Vagina (tissue), 2 donors: ENCODE results near the gene COL7A1. TPM values are rescaled to one million over a fixed set of nuclear protein-coding genes. Genes with fewer than 3 reads are reported as not detected.
A peak's percentile ranks its signal among the peaks of the same experiment; 100 is the strongest.

Experiments used
- DNase-seq, 2 donors: peaks; one replicate each; pipeline ENCODE4 v3.0.0-alpha.2; 2017; ENCODE audit errors: extremely low spot score in 2 of 2
- H3K27ac ChIP-seq: fragments of 200-600 bp; sonication (generic); one replicate; pipeline ENCODE4 v1.5.1; 2019
- H3K27me3 ChIP-seq: fragments of 200-600 bp; sonication (generic); one replicate; pipeline ENCODE4 v1.5.1; 2019
- H3K36me3 ChIP-seq, 2 donors: fragments of 200-600 bp; sonication (generic); one replicate each; pipeline ENCODE4 v1.5.1; 2017 to 2019
- H3K4me1 ChIP-seq: fragments of 200-600 bp; sonication (generic); one replicate; pipeline ENCODE4 v1.5.1; 2019
- H3K4me3 ChIP-seq, 2 donors: fragments of 200-600 bp; sonication (generic); 1 replicate in 1 of 2; 2 replicates in 1 of 2; pipeline ENCODE4 v1.5.1; 2016 to 2019
- H3K9me3 ChIP-seq: fragments of 200-600 bp; sonication (generic); one replicate; pipeline ENCODE4 v1.5.1; 2019
- POLR2A ChIP-seq, 2 donors: fragments of 450-650 bp; IDR thresholded peaks; one replicate each; pipeline ENCODE4 v1.6.1; 2017; ENCODE audit warnings: antibody characterized with exemption in 2 of 2, mild to moderate bottlenecking in 2 of 2, moderate library complexity in 2 of 2
- POLR2AphosphoS5 ChIP-seq, 2 donors: sonication (generic); formaldehyde crosslinking; IDR thresholded peaks; one replicate each; pipeline ENCODE4 v1.9.0; 2017; ENCODE audit warnings: antibody characterized with exemption in 2 of 2, mild to moderate bottlenecking in 2 of 2, low read depth in 1 of 2; ENCODE audit not compliant: insufficient read depth in 1 of 2
- intact Hi-C: fragments of 100-400 bp; cut with DNase I; formaldehyde crosslinking; loops from one replicate; pipeline ENCODE4 v1.15.1; 2023
- total RNA-seq: library from RNA; depleted of rRNA; stranded (reverse); fragments of >200 nt; gene quantifications from one replicate; pipeline ENCODE4 v1.2.3, GENCODE V29; 2016
- TF ChIP-seq, protein P1 (sequence below), 3 experiments: fragments of 450-650 bp in 2 of 3; fragments of 200-600 bp in 1 of 3; sonication (generic) in 1 of 3; IDR thresholded peaks; one replicate each; pipeline ENCODE4 v1.5.1; 2017 to 2019; ENCODE audit warnings: antibody characterized with exemption in 3 of 3, mild to moderate bottlenecking in 2 of 3, moderate library complexity in 2 of 3

The COL7A1 gene
- total RNA-seq, 1 donor from 2014 or later: 148 TPM

DNA sequence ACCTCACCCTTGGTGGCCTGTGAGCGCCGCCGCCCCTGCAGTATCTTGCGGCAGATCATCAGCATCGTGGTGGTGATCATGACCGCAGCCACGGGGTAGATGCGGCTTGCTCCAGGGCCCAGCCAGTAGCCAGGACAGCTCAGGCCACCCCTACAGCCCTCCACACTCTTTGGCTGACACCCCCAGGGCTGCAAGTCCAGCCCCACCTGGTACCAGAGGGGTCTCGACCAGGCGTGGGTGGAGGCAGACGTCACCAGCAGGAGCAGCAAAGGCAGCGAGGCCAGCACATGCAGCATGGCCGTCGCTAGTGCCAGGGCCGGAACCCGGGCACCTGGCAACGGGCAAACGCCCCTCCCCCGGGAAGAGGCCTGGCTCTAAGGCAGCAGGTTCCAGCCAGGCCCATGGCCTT is 26.3 kb upstream of the COL7A1 start, which contains the start of gene TMEM89:
Gene TMEM89, minus strand, starts transcription at position 309 of the 409 bp plus-strand sequence. Its CDS starts 13 bp downstream, at position 296.
- Histone ChIP-seq H3K9me3 (peaks cover 9% of the 10 kb centered on the region), H3K36me3 (peaks cover 0 to 5% of the 10 kb centered on the region in 2 donors), H3K4me3 (no peak within 1 kb of the TSS), H3K27ac (no peak within 1 kb of the TSS), H3K4me1 (no peaks in the 10 kb centered on the region), H3K27me3 (no peaks in the 10 kb centered on the region)
- intact Hi-C loops: no loop called here
- DNase-seq: no peak
- TF ChIP-seq POLR2A (IDR thresholded peaks at IDR 0.05) (no peak), POLR2AphosphoS5 (IDR thresholded peaks at IDR 0.05; ENCODE audit: insufficient read depth in 1 of 2, low read depth in 1 of 2) (no peak)
- TF ChIP-seq, protein P1, sequence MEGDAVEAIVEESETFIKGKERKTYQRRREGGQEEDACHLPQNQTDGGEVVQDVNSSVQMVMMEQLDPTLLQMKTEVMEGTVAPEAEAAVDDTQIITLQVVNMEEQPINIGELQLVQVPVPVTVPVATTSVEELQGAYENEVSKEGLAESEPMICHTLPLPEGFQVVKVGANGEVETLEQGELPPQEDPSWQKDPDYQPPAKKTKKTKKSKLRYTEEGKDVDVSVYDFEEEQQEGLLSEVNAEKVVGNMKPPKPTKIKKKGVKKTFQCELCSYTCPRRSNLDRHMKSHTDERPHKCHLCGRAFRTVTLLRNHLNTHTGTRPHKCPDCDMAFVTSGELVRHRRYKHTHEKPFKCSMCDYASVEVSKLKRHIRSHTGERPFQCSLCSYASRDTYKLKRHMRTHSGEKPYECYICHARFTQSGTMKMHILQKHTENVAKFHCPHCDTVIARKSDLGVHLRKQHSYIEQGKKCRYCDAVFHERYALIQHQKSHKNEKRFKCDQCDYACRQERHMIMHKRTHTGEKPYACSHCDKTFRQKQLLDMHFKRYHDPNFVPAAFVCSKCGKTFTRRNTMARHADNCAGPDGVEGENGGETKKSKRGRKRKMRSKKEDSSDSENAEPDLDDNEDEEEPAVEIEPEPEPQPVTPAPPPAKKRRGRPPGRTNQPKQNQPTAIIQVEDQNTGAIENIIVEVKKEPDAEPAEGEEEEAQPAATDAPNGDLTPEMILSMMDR (IDR thresholded peaks at IDR 0.05): no peak

DNA sequence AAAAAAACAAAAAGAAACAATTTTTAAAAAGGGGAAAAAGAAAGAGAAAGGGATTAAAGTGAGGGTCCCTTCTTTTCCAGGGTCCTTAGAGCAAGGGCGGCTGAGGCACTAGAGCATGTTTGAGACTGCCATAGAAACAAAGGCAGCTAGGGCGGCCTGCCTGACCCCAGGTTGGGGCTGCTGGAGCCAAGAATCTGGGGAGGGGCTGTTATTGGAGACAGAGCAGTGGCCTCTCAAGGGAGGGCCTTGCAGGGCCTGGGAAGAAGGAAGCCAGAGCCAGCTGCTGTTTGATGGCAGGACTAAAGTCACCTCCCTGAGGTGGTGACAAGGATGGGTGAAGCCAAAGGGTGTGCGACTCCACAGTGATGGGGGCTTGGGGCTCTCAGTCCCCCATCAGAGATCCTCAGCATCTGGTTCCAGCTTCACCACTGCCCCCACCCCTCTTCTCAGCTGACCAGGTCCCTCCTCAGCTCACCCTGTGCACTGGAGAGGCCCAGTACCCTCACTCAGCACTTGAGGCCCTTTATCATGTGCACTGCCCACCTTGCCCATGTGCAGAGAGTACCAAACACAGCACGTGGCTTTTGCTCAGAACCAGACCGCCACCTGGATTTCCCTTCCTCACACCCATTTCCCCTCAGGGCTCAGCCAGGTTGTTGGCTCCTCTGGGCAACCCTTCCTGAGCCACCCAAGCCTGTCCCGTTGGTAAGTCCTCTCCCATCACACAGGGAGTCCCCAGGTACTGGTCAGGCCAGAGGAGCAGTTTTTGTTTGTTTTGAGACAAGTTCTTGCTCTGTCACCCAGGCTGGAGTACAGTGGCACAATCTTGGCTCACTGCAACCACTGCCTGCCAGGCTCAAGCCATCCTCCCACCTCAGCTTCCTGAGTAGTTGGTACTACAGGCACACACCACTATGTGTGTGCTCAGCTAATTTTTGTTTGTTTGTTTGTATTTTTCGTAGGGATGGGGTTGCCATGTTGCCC is 24.7 kb upstream of the COL7A1 start:
- peaks cover 9% of the 10 kb centered on the region for H3K9me3 ChIP-seq
- no peak for DNase-seq
- H3K36me3 ChIP-seq: peaks cover 0 to 2% of the 10 kb centered on the region in 2 donors
- no peaks in the 10 kb centered on the region for H3K27me3 ChIP-seq
- peak overlapping the region; percentile 60 for H3K27ac ChIP-seq
- H3K4me3 ChIP-seq: no peak overlapping the region
- intact Hi-C loops: no loop called here
- H3K4me1 ChIP-seq: no peaks in the 10 kb centered on the region
- TF ChIP-seq POLR2A (IDR thresholded peaks at IDR 0.05) (no peak), POLR2AphosphoS5 (IDR thresholded peaks at IDR 0.05; ENCODE audit: insufficient read depth in 1 of 2, low read depth in 1 of 2) (no peak)
- TF ChIP-seq, protein P1 (IDR thresholded peaks at IDR 0.05): no peak

DNA sequence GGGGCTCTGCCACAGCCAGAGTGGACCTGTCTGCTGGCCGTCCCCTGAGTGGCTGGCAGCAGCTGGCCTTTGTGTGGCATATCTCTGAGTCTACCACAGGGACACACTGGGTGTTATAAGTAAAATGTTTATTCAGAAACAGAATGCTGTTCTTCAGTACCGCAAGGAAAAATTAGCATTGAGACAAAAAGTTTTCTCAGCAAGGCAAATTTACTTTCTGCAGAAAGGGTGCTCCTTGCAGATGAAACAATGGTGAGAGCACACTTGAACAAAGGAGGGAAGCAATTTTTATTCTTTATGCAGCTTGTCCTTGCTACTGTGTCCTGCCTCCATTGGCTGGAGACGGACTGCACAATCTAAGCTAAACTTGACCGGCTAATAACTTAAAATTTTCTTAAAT is 22.4 kb upstream of the COL7A1 start:
- Histone ChIP-seq H3K36me3 (no peaks in the 10 kb centered on the region), H3K4me3 (no peak overlapping the region), H3K9me3 (peaks cover 9% of the 10 kb centered on the region), H3K4me1 (no peaks in the 10 kb centered on the region), H3K27me3 (no peaks in the 10 kb centered on the region), H3K27ac (peak overlapping the region; percentile 60)
- TF ChIP-seq POLR2AphosphoS5 (IDR thresholded peaks at IDR 0.05; ENCODE audit: insufficient read depth in 1 of 2, low read depth in 1 of 2) (no peak), POLR2A (IDR thresholded peaks at IDR 0.05) (no peak)
- TF ChIP-seq, protein P1 (IDR thresholded peaks at IDR 0.05): no peak
- intact Hi-C loops: no loop called here
- no peak for DNase-seq

DNA sequence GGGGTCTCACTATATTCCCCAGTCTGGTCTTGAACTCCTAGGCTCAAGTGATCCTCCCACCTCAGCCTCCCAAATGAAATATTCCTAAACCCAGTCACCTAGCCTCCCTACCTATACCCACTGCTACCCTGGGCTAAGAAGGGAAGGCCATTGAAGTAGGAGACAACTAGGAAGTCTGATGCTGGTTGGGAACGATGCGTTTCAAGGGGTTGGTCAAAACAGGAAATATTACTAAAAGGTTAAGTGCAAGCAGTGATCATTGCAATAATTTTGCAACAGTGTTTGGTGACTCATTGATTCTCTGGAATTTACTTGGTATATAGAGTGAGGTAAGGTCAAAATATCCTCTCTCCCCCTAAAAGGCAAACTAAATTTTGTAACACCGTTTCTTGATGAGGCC is 18.9 kb upstream of the COL7A1 start:
- H3K9me3 ChIP-seq: peaks cover 9% of the 10 kb centered on the region
- H3K27ac ChIP-seq: no peak overlapping the region

More for the DNA sequence above, 18.9 kb upstream of the COL7A1 start:
- intact Hi-C loops: no loop called here
- H3K27me3 ChIP-seq: no peaks in the 10 kb centered on the region
- H3K4me1 ChIP-seq: peaks cover 5% of the 10 kb centered on the region
- DNase-seq: no peak
- TF ChIP-seq POLR2AphosphoS5 (IDR thresholded peaks at IDR 0.05; ENCODE audit: insufficient read depth in 1 of 2, low read depth in 1 of 2): no peak
- no peak for TF ChIP-seq POLR2A (IDR thresholded peaks at IDR 0.05)
- TF ChIP-seq, protein P1 (IDR thresholded peaks at IDR 0.05): no peak
- H3K36me3 ChIP-seq: no peaks in the 10 kb centered on the region
- no peak overlapping the region for H3K4me3 ChIP-seq
